ENCODE data around the gene NAPSA.
"Not testable (repeated sequence)": the region's sequence is repeated elsewhere in the genome, so short reads cannot be mapped to it uniquely, and the experiment has no call there.

NAPSA gene

GRCh38 chr19:50333737-50334617 lies 31.5 kb downstream of the NAPSA start:
- peak overlapping the region; percentile 47 for H3K27ac Mint-ChIP-seq
- no peaks in the 10 kb centered on the region for H3K27me3 Mint-ChIP-seq
- H3K4me3 Mint-ChIP-seq = peak overlapping the region; percentile 92
- H3K4me1 Mint-ChIP-seq = peaks cover 64 to 87% of the 10 kb centered on the region in 2 donors
- no peak for DNase-seq
- H3K36me3 Mint-ChIP-seq = peaks cover 62 to 69% of the 10 kb centered on the region in 2 donors
- ATAC-seq (replicated peaks) = peak; percentile 1 to 6
- H3K9me3 Mint-ChIP-seq = peaks cover 0 to 2% of the 10 kb centered on the region in 2 donors

GRCh38 chr19:50333235-50333736 lies 32.2 kb downstream of the NAPSA start:
- Mint-ChIP-seq H3K27me3 (no peaks in the 10 kb centered on the region), H3K36me3 (peaks cover 58 to 65% of the 10 kb centered on the region in 2 donors), H3K4me1 (peaks cover 62 to 83% of the 10 kb centered on the region in 2 donors), H3K27ac (peak overlapping the region; percentile 47), H3K9me3 (peaks cover 0 to 2% of the 10 kb centered on the region in 2 donors), H3K4me3 (peak overlapping the region; percentile 92)
- ATAC-seq (replicated peaks) (peak; percentile 49 to 53), DNase-seq (peak; percentile 98)

- peak overlapping the region; percentile 92 for H3K4me3 Mint-ChIP-seq
- H3K4me1 Mint-ChIP-seq = peaks cover 61 to 82% of the 10 kb centered on the region in 2 donors
- H3K9me3 Mint-ChIP-seq = peaks cover 0 to 2% of the 10 kb centered on the region in 2 donors
- peaks cover 4 to 5% of the 10 kb centered on the region in 2 donors for H3K27me3 Mint-ChIP-seq
- H3K27ac Mint-ChIP-seq = peak overlapping the region; percentile 47
- H3K36me3 Mint-ChIP-seq = peaks cover 54 to 64% of the 10 kb centered on the region in 2 donors
- DNase-seq (no peak), ATAC-seq (replicated peaks) (no peak)
These were observed 33.0 kb downstream of the NAPSA start for GRCh38 chr19:50332244-50333038.

GRCh38 chr19:50331994-50332243 lies 33.5 kb downstream of the NAPSA start:
- no peak for ATAC-seq (replicated peaks)
- H3K27ac Mint-ChIP-seq = peak overlapping the region; percentile 47
- DNase-seq = no peak
- H3K9me3 Mint-ChIP-seq = peaks cover 0 to 2% of the 10 kb centered on the region in 2 donors
- H3K27me3 Mint-ChIP-seq = peaks cover 9 to 10% of the 10 kb centered on the region in 2 donors
- H3K4me1 Mint-ChIP-seq = peaks cover 61 to 82% of the 10 kb centered on the region in 2 donors
- H3K4me3 Mint-ChIP-seq = peak overlapping the region; percentile 92
- H3K36me3 Mint-ChIP-seq = peaks cover 52 to 64% of the 10 kb centered on the region in 2 donors

- ATAC-seq (replicated peaks) (peak; percentile 6 to 11), DNase-seq (peak; percentile 55)
- peaks cover 9 to 12% of the 10 kb centered on the region in 2 donors for H3K27me3 Mint-ChIP-seq
- H3K4me1 Mint-ChIP-seq = peaks cover 64 to 82% of the 10 kb centered on the region in 2 donors
- peaks cover 51 to 63% of the 10 kb centered on the region in 2 donors for H3K36me3 Mint-ChIP-seq
- peak overlapping the region; percentile 92 for H3K4me3 Mint-ChIP-seq
- peaks cover 0 to 2% of the 10 kb centered on the region in 2 donors for H3K9me3 Mint-ChIP-seq
- H3K27ac Mint-ChIP-seq = peak overlapping the region; percentile 88
These were observed 34.0 kb downstream of the NAPSA start for GRCh38 chr19:50331221-50331993.

GRCh38 chr19:50330365-50331078 lies 34.9 kb downstream of the NAPSA start:
- H3K4me3 Mint-ChIP-seq = peak overlapping the region; percentile 92
- ATAC-seq (replicated peaks) (peak; percentile 36 to 42), DNase-seq (peak; percentile 89)
- H3K4me1 Mint-ChIP-seq = peaks cover 63 to 82% of the 10 kb centered on the region in 2 donors
- peaks cover 0 to 2% of the 10 kb centered on the region in 2 donors for H3K9me3 Mint-ChIP-seq
- peaks cover 9 to 12% of the 10 kb centered on the region in 2 donors for H3K27me3 Mint-ChIP-seq
- H3K27ac Mint-ChIP-seq = peak overlapping the region; percentile 95
- peaks cover 44 to 56% of the 10 kb centered on the region in 2 donors for H3K36me3 Mint-ChIP-seq

GRCh38 chr19:50329926-50330294 lies 35.5 kb downstream of the NAPSA start:
- not testable (repeated sequence) for H3K9me3 Mint-ChIP-seq; ATAC-seq (replicated peaks); DNase-seq
- H3K4me1 Mint-ChIP-seq = peaks cover 59 to 79% of the 10 kb centered on the region in 2 donors
- H3K36me3 Mint-ChIP-seq = peaks cover 40 to 53% of the 10 kb centered on the region in 2 donors
- peak overlapping the region; percentile 92 for H3K4me3 Mint-ChIP-seq
- peak overlapping the region; percentile 95 for H3K27ac Mint-ChIP-seq
- H3K27me3 Mint-ChIP-seq = peaks cover 9 to 12% of the 10 kb centered on the region in 2 donors

GRCh38 chr19:50329146-50329925 lies 36.1 kb downstream of the NAPSA start, which contains the start of gene KCNC3:
TSS of gene KCNC3 (minus strand) at chr19:50329377. CDS start at chr19:50329082, 295 bp downstream.
- H3K36me3 Mint-ChIP-seq = peaks cover 40 to 53% of the 10 kb centered on the region in 2 donors
- peak within 1 kb of the TSS; percentile 92 for H3K4me3 Mint-ChIP-seq
- no peaks in the 10 kb centered on the region for H3K9me3 Mint-ChIP-seq
- peaks cover 61 to 79% of the 10 kb centered on the region in 2 donors for H3K4me1 Mint-ChIP-seq
- H3K27ac Mint-ChIP-seq = peak within 1 kb of the TSS; percentile 95
- ATAC-seq (replicated peaks) (peak; percentile 58), DNase-seq (peak; percentile 98)
- peaks cover 9 to 12% of the 10 kb centered on the region in 2 donors for H3K27me3 Mint-ChIP-seq

- H3K4me3 Mint-ChIP-seq = peak overlapping the region; percentile 92
- peak in 1 of 2 donors; percentile 6 for ATAC-seq (replicated peaks)
- H3K27me3 Mint-ChIP-seq = peaks cover 9 to 12% of the 10 kb centered on the region in 2 donors
- no peak overlapping the region for H3K27ac Mint-ChIP-seq
- H3K36me3 Mint-ChIP-seq = peaks cover 35 to 52% of the 10 kb centered on the region in 2 donors
- no peaks in the 10 kb centered on the region for H3K9me3 Mint-ChIP-seq
- DNase-seq = no peak
- peaks cover 57 to 76% of the 10 kb centered on the region in 2 donors for H3K4me1 Mint-ChIP-seq
These were observed 36.6 kb downstream of the NAPSA start for GRCh38 chr19:50328873-50329145.

GRCh38 chr19:50328224-50328872 lies 37.1 kb downstream of the NAPSA start:
- Mint-ChIP-seq H3K36me3 (peaks cover 35 to 52% of the 10 kb centered on the region in 2 donors), H3K4me3 (peak overlapping the region; percentile 55 to 85), H3K4me1 (peaks cover 53 to 76% of the 10 kb centered on the region in 2 donors), H3K27ac (peak overlapping the region; percentile 6), H3K27me3 (peaks cover 9 to 12% of the 10 kb centered on the region in 2 donors), H3K9me3 (no peaks in the 10 kb centered on the region)
- ATAC-seq (replicated peaks) (no peak), DNase-seq (no peak)

GRCh38 chr19:50327461-50328223 lies 37.8 kb downstream of the NAPSA start:
- DNase-seq (no peak), ATAC-seq (replicated peaks) (no peak)

More at GRCh38 chr19:50327461-50328223, 37.8 kb downstream of the NAPSA start:
- peaks cover 35 to 51% of the 10 kb centered on the region in 2 donors for H3K36me3 Mint-ChIP-seq
- peaks cover 9 to 12% of the 10 kb centered on the region in 2 donors for H3K27me3 Mint-ChIP-seq
- H3K27ac Mint-ChIP-seq = peak overlapping the region; percentile 85
- H3K9me3 Mint-ChIP-seq = no peaks in the 10 kb centered on the region
- peak overlapping the region; percentile 81 to 85 for H3K4me3 Mint-ChIP-seq
- H3K4me1 Mint-ChIP-seq = peaks cover 47 to 69% of the 10 kb centered on the region in 2 donors

All from stimulated activated naive B cell treated with anti-CD40 and anti-IgM and Interleukin-4, amounts not matched to agents 10 μg/mL and 1 μg/mL and 100 μg/mL, for 72 hours (primary cell).